Right lobe of liver (tissue), 4 donors: ENCODE data around the gene ZMYND10.

ENCODE experiments used
- POLR2A ChIP-seq: fragments of 450-650 bp; IDR thresholded peaks from one replicate; pipeline ENCODE4 v1.6.1; 2017; ENCODE audit warnings: antibody characterized with exemption, mild to moderate bottlenecking
- TF ChIP-seq, protein P1 (sequence below), 4 donors: fragments of 200-600 bp in 3 of 4; fragments of 450-650 bp in 1 of 4; IDR thresholded peaks; one replicate each; pipeline versions ENCODE4 v1.5.1 to v1.8.0; 2016 to 2022; ENCODE audit warnings: antibody characterized with exemption in 4 of 4, mild to moderate bottlenecking in 2 of 4
- donor health status: DM: no; HTN: no; CAD: no.
- donor health status: DM: no; HTN: no; CAD: no.
- donor health status: DM: no; HTN: yes; CAD: no.

GRCh38 chr3:50355829-50356552 is 10.5 kb upstream of the ZMYND10 start:
- TF ChIP-seq, protein P1, sequence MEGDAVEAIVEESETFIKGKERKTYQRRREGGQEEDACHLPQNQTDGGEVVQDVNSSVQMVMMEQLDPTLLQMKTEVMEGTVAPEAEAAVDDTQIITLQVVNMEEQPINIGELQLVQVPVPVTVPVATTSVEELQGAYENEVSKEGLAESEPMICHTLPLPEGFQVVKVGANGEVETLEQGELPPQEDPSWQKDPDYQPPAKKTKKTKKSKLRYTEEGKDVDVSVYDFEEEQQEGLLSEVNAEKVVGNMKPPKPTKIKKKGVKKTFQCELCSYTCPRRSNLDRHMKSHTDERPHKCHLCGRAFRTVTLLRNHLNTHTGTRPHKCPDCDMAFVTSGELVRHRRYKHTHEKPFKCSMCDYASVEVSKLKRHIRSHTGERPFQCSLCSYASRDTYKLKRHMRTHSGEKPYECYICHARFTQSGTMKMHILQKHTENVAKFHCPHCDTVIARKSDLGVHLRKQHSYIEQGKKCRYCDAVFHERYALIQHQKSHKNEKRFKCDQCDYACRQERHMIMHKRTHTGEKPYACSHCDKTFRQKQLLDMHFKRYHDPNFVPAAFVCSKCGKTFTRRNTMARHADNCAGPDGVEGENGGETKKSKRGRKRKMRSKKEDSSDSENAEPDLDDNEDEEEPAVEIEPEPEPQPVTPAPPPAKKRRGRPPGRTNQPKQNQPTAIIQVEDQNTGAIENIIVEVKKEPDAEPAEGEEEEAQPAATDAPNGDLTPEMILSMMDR (IDR thresholded peaks at IDR 0.05): no peak
- no peak for TF ChIP-seq POLR2A
